H9 (cell line): ENCODE measurements around the gene ITGB6. TPM values are rescaled to one million over a fixed set of nuclear protein-coding genes. Genes with fewer than 3 reads are reported as not detected.
"Not testable (repeated sequence)": the region's sequence is repeated elsewhere in the genome, so short reads cannot be mapped to it uniquely, and the experiment has no call there.

Experiments
- DNase-seq: peaks from one replicate; pipeline ENCODE4 v3.0.0-alpha.2; 2017
- H2AFZ ChIP-seq: one replicate; pipeline ENCODE4 v1.6.1; 2013; ENCODE audit warnings: mild to moderate bottlenecking, low read length, control low read depth, moderate library complexity
- H2AK5ac ChIP-seq: 2 replicates; pipeline ENCODE4 v1.6.1; 2013; ENCODE audit warnings: low read length, control low read depth, mixed read lengths; ENCODE audit not compliant: insufficient read length
- H2BK120ac ChIP-seq: one replicate; pipeline ENCODE4 v1.6.1; 2013; ENCODE audit warnings: low read depth, mild to moderate bottlenecking, low read length, control low read depth, inconsistent platforms; ENCODE audit not compliant: poor library complexity, severe bottlenecking
- H2BK12ac ChIP-seq: 2 replicates; pipeline ENCODE4 v1.6.1; 2013; ENCODE audit warnings: low read length, control low read depth, mixed read lengths, low read depth; ENCODE audit not compliant: insufficient read length
- H2BK15ac ChIP-seq: 2 replicates; pipeline ENCODE4 v1.6.1; 2013; ENCODE audit warnings: low read depth, low read length, control low read depth
- H2BK20ac ChIP-seq: one replicate; pipeline ENCODE4 v1.6.1; 2013; ENCODE audit warnings: low read depth, mild to moderate bottlenecking, low read length, control low read depth, inconsistent platforms; ENCODE audit not compliant: poor library complexity, severe bottlenecking
- H2BK5ac ChIP-seq: 2 replicates; pipeline ENCODE4 v1.6.1; 2013; ENCODE audit warnings: low read length, control low read depth, mixed read lengths; ENCODE audit not compliant: insufficient read length
- H3K14ac ChIP-seq: 2 replicates; pipeline ENCODE4 v1.6.1; 2013; ENCODE audit warnings: low read length, control low read depth; ENCODE audit not compliant: insufficient read depth
- H3K18ac ChIP-seq: 2 replicates; pipeline ENCODE4 v1.6.1; 2013; ENCODE audit warnings: low read depth, mild to moderate bottlenecking, mixed read lengths, low read length, control low read depth; ENCODE audit not compliant: insufficient read length
- H3K23ac ChIP-seq: 2 replicates; pipeline ENCODE4 v1.6.1; 2013; ENCODE audit warnings: low read length, control low read depth, mixed read lengths, low read depth; ENCODE audit not compliant: insufficient read length
- H3K23me2 ChIP-seq: 2 replicates; pipeline ENCODE4 v1.6.1; 2013; ENCODE audit warnings: low read depth, mild to moderate bottlenecking, mixed read lengths, low read length, control low read depth; ENCODE audit not compliant: insufficient read length, poor library complexity, severe bottlenecking
- H3K27ac ChIP-seq: 2 replicates; pipeline ENCODE4 v1.5.1; 2013; ENCODE audit warnings: low read length, control low read depth, mixed read lengths, low read depth; ENCODE audit not compliant: insufficient read length
- H3K27me3 ChIP-seq: 2 replicates; pipeline ENCODE4 v1.6.1; 2013; ENCODE audit warnings: low read length, control low read depth, inconsistent platforms; ENCODE audit not compliant: insufficient read depth
- H3K4ac ChIP-seq: 2 replicates; pipeline ENCODE4 v1.6.1; 2013; ENCODE audit warnings: low read depth, mild to moderate bottlenecking, control low read depth, inconsistent platforms, low read length, moderate library complexity
- H3K4me1 ChIP-seq: 2 replicates; pipeline ENCODE4 v1.6.1; 2013; ENCODE audit warnings: low read length, control low read depth, inconsistent platforms; ENCODE audit not compliant: insufficient read depth
- H3K4me2 ChIP-seq: 2 replicates; pipeline ENCODE4 v1.6.1; 2013; ENCODE audit warnings: low read length, control low read depth, mixed read lengths; ENCODE audit not compliant: insufficient read length, insufficient read depth
- H3K56ac ChIP-seq: 2 replicates; pipeline ENCODE4 v1.6.1; 2013; ENCODE audit warnings: low read depth, mild to moderate bottlenecking, mixed read lengths, low read length, control low read depth; ENCODE audit not compliant: insufficient read length
- H3K79me1 ChIP-seq: 2 replicates; pipeline ENCODE4 v1.6.1; 2013; ENCODE audit warnings: low read depth, mild to moderate bottlenecking, moderate library complexity, low read length, control low read depth, inconsistent platforms; ENCODE audit not compliant: insufficient read depth, poor library complexity, severe bottlenecking
- H3K79me2 ChIP-seq: 2 replicates; pipeline ENCODE4 v1.6.1; 2013; ENCODE audit warnings: low read length, control low read depth, inconsistent platforms; ENCODE audit not compliant: insufficient read depth
- H3K9ac ChIP-seq: 2 replicates; pipeline ENCODE4 v1.6.1; 2013; ENCODE audit warnings: low read length, control low read depth, mixed read lengths; ENCODE audit not compliant: insufficient read length; ENCODE audit errors: extremely low read depth
- H3K9me3 ChIP-seq: one replicate; pipeline ENCODE4 v1.6.1; 2013; ENCODE audit warnings: low read depth, low read length, inconsistent platforms; ENCODE audit not compliant: control insufficient read depth
- H3T11ph ChIP-seq: one replicate; pipeline ENCODE4 v1.6.1; 2013; ENCODE audit warnings: mild to moderate bottlenecking, low read length, control low read depth, inconsistent platforms
- H4K20me1 ChIP-seq: one replicate; pipeline ENCODE4 v1.6.1; 2013; ENCODE audit not compliant: control insufficient read depth, insufficient read length, insufficient read depth
- H4K5ac ChIP-seq: 2 replicates; pipeline ENCODE4 v1.6.1; 2013; ENCODE audit warnings: low read depth, mild to moderate bottlenecking, mixed read lengths, low read length, control low read depth; ENCODE audit not compliant: insufficient read length
- H4K8ac ChIP-seq: replicated peaks from 2 replicates; pipeline ENCODE4 v1.6.1; 2013; ENCODE audit warnings: low read length, control low read depth, mixed read lengths, low read depth; ENCODE audit not compliant: insufficient read length
- H4K91ac ChIP-seq: 2 replicates; pipeline ENCODE4 v1.6.1; 2013; ENCODE audit warnings: low read depth, mild to moderate bottlenecking, moderate library complexity, mixed read lengths, low read length, control low read depth; ENCODE audit not compliant: insufficient read length
- H3K27ac Mint-ChIP-seq, 3 experiments: 2 replicates in 2 of 3; 3 replicates in 1 of 3; pipeline ENCODE4 v1.8.0; 2020 to 2021; ENCODE audit warnings: mixed read lengths in 3 of 3, mild to moderate bottlenecking in 1 of 3, moderate library complexity in 1 of 3
- H3K27me3 Mint-ChIP-seq: 2 replicates; pipeline ENCODE4 v1.8.0; 2021; ENCODE audit warnings: low read depth, mild to moderate bottlenecking, moderate library complexity, mixed read lengths
- H3K36me3 Mint-ChIP-seq, 3 experiments: 2 replicates in 2 of 3; 3 replicates in 1 of 3; pipeline ENCODE4 v1.8.0; 2020 to 2021; ENCODE audit warnings: low read depth in 3 of 3, mixed read lengths in 3 of 3; ENCODE audit not compliant: insufficient read depth in 1 of 3
- H3K4me1 Mint-ChIP-seq, 2 experiments: 2 replicates each; pipeline ENCODE4 v1.8.0; 2020; ENCODE audit warnings: mixed read lengths in 2 of 2
- H3K4me3 Mint-ChIP-seq, 2 experiments: 2 replicates in 1 of 2; 3 replicates in 1 of 2; pipeline ENCODE4 v1.8.0; 2020 to 2021; ENCODE audit warnings: mild to moderate bottlenecking in 2 of 2, mixed read lengths in 2 of 2, moderate library complexity in 1 of 2
- H3K9me3 Mint-ChIP-seq, 2 experiments: 2 replicates in 1 of 2; 3 replicates in 1 of 2; pipeline ENCODE4 v1.8.0; 2020; ENCODE audit warnings: mild to moderate bottlenecking in 2 of 2, mixed read lengths in 2 of 2, moderate library complexity in 1 of 2
- WGBS: extraction: QIAGEN DNeasy Blood & Tissue Kit; methylation state at CpG from one replicate; pipeline ENCODE4 v1.1.7; 2013; ENCODE audit warnings: missing lambda C conversion rate, low lambda C conversion rate, mixed read lengths; ENCODE audit not compliant: insufficient read length; ENCODE audit errors: extremely low coverage; 5-methylcytosine and 5-hydroxymethylcytosine counted together
- total RNA-seq: library from RNA; stranded (reverse); gene quantifications from 2 replicates; pipeline ENCODE4 v1.2.1, GENCODE V29; 2021
- TF ChIP-seq, protein P1 (sequence below): fragments of 200-600 bp; sonication (generic); conservative IDR thresholded peaks from 3 replicates; pipeline ENCODE4 v1.8.0; 2021; ENCODE audit warnings: antibody characterized with exemption, mild to moderate bottlenecking

Gene ITGB6
- total RNA-seq, 1 experiment from 2014 or later, result not detected

DNA sequence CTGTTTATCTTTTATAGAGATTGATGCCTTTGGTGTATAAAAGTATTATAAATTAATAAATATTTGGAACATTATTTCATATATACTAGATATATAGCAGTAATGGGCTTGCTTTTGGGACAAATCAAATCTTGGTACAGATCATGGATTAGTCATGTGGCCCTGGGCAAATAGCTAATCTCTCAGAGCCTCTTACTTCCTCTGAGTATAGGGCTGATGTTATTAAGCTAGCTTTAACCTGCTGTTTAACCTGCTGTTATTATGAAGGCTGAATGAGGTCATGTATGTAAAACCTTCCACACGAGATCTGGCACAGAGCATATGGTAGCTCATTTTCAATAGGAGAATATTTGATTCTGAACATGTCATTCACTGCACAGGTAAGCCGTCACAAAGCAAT is 5.7 kb downstream of the ITGB6 start:
- H3K36me3 Mint-ChIP-seq, result no peaks in the 10 kb centered on the region
- no peaks in the 10 kb centered on the region for H3K4me1 ChIP-seq
- H2BK12ac ChIP-seq, result no peak overlapping the region
- no peak overlapping the region for H3K27ac Mint-ChIP-seq
- no peaks in the 10 kb centered on the region for H3K79me2 ChIP-seq
- H3K23ac ChIP-seq, result no peak overlapping the region
- TF ChIP-seq, protein P1, sequence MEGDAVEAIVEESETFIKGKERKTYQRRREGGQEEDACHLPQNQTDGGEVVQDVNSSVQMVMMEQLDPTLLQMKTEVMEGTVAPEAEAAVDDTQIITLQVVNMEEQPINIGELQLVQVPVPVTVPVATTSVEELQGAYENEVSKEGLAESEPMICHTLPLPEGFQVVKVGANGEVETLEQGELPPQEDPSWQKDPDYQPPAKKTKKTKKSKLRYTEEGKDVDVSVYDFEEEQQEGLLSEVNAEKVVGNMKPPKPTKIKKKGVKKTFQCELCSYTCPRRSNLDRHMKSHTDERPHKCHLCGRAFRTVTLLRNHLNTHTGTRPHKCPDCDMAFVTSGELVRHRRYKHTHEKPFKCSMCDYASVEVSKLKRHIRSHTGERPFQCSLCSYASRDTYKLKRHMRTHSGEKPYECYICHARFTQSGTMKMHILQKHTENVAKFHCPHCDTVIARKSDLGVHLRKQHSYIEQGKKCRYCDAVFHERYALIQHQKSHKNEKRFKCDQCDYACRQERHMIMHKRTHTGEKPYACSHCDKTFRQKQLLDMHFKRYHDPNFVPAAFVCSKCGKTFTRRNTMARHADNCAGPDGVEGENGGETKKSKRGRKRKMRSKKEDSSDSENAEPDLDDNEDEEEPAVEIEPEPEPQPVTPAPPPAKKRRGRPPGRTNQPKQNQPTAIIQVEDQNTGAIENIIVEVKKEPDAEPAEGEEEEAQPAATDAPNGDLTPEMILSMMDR, result no peak
- no peak overlapping the region for H3K56ac ChIP-seq
- no peaks in the 10 kb centered on the region for H3K27me3 Mint-ChIP-seq
- no peaks in the 10 kb centered on the region for H3K27me3 ChIP-seq
- H2AK5ac ChIP-seq, result no peak overlapping the region
- no peak overlapping the region for H4K91ac ChIP-seq
- no peak overlapping the region for H2BK20ac ChIP-seq
- no peak overlapping the region for H2BK15ac ChIP-seq
- no peaks in the 10 kb centered on the region for H3K23me2 ChIP-seq
- H3K9ac ChIP-seq, result no peak overlapping the region
- no peak overlapping the region for H3K4ac ChIP-seq
- no CpG with 5 or more reads among the region's 2 CpGs for WGBS
- H3K79me1 ChIP-seq, result no peaks in the 10 kb centered on the region
- no peak overlapping the region for H2AFZ ChIP-seq
- H2BK5ac ChIP-seq, result no peak overlapping the region
- DNase-seq, result no peak
- H3K9me3 Mint-ChIP-seq, result no peaks in the 10 kb centered on the region
- H3K4me3 Mint-ChIP-seq, result no peak overlapping the region
- H3K14ac ChIP-seq, result no peak overlapping the region
- H3K18ac ChIP-seq, result no peak overlapping the region
- no peak overlapping the region for H4K5ac ChIP-seq
- no peaks in the 10 kb centered on the region for H3K9me3 ChIP-seq
- H3K27ac ChIP-seq, result no peak overlapping the region
- no peak overlapping the region for H3K4me2 ChIP-seq
- no peaks in the 10 kb centered on the region for H4K20me1 ChIP-seq
- no peak overlapping the region for H3T11ph ChIP-seq
- H4K8ac ChIP-seq, result no peak overlapping the region
- H2BK120ac ChIP-seq, result no peak overlapping the region
- H3K4me1 Mint-ChIP-seq, result no peaks in the 10 kb centered on the region

DNA sequence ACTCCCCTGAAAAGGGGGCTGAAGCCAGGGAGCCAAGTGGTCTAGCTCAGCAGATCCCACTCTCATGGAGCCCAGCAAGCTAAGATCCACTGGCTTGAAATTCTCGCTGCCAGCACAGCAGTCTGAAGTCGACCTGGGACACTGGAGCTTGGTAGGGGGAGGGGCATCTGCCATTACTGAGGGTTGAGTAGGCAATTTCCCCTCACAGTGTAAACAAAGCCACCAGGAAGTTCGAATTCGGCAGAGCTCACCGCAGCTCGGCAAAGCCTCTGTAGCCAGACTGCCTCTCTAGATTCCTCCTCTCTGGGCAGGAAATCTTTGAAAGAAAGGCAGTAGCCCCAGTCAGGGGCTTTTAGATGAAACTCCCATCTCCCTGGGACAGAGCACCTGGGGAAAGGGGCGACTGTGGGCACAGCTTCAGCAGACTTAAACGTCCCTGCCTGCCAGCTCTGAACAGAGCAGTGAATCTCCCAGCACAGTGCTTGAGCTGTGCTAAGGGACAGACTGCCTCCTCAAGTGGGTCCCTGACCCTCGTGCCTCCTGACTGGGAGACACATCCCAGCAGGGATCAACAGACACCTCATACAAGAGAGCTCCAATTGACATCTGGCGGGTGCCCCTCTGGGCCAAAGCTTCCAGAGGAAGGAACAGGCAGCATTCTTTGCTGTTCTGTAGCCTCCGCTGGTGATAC is 18.8 kb downstream of the ITGB6 start:
- H3K4me1 ChIP-seq, H2AK5ac ChIP-seq, H4K8ac ChIP-seq, H3K9ac ChIP-seq, H3K56ac ChIP-seq, H3K27me3 Mint-ChIP-seq, H2BK5ac ChIP-seq, H3K23me2 ChIP-seq, H2BK12ac ChIP-seq, H4K5ac ChIP-seq, H4K20me1 ChIP-seq, H3K4ac ChIP-seq, H3K79me2 ChIP-seq, H2BK15ac ChIP-seq, H2BK120ac ChIP-seq, H4K91ac ChIP-seq, H2BK20ac ChIP-seq, H3K27me3 ChIP-seq, H3K9me3 ChIP-seq, H3K79me1 ChIP-seq, H3K23ac ChIP-seq, H3K27ac ChIP-seq, H3T11ph ChIP-seq: not testable (repeated sequence)
- peak; percentile 67 for DNase-seq
- WGBS, result no CpG with 5 or more reads among the region's 11 CpGs
- Histone ChIP-seq H3K14ac (peak overlapping the region; percentile 77), H2AFZ (peak overlapping the region; percentile 59), H3K4me2 (peak overlapping the region; percentile 10), H3K18ac (peak overlapping the region; percentile 34)
- peaks cover 7 to 12% of the 10 kb centered on the region in 2 experiments; a peak in 3 of 4 replicates for H3K4me1 Mint-ChIP-seq
- H3K9me3 Mint-ChIP-seq, result peaks cover 9 to 13% of the 10 kb centered on the region in 2 experiments
- peak overlapping the region; percentile 23 to 39; a peak in 3 of 5 replicates for H3K4me3 Mint-ChIP-seq
- peak overlapping the region in 2 of 3 experiments; percentile 49 to 67; a peak in 4 of 7 replicates for H3K27ac Mint-ChIP-seq
- H3K36me3 Mint-ChIP-seq, result peaks cover 0 to 16% (median 3%) of the 10 kb centered on the region in 3 experiments; a peak in 4 of 7 replicates
